Upper lobe of left lung (tissue), 4 donors: Measurements from ENCODE around the gene NVL.
A peak's percentile ranks its signal among the peaks of the same experiment; 100 is the strongest.

Experiments used
- CTCF ChIP-seq, 6 experiments: fragments of 450-650 bp in 4 of 6; fragments of 200-600 bp in 2 of 6; sonication (generic) in 2 of 6; IDR thresholded peaks; one replicate each; pipeline ENCODE4 v1.5.1; 2016 to 2019; ENCODE audit warnings: antibody characterized with exemption in 6 of 6
- POLR2A ChIP-seq, 4 donors: fragments of 450-650 bp; IDR thresholded peaks; one replicate each; pipeline ENCODE4 v1.5.1; 2016 to 2017; ENCODE audit warnings: antibody characterized with exemption in 4 of 4, mild to moderate bottlenecking in 2 of 4
- POLR2AphosphoS5 ChIP-seq, 2 donors: sonication (generic); formaldehyde crosslinking; IDR thresholded peaks; one replicate each; pipeline ENCODE4 v1.5.1; 2017; ENCODE audit warnings: antibody characterized with exemption in 2 of 2

- TF ChIP-seq CTCF (IDR thresholded peaks at IDR 0.05) (peak; percentile 43 to 82 (median 70)), POLR2AphosphoS5 (IDR thresholded peaks at IDR 0.05) (no peak), POLR2A (IDR thresholded peaks at IDR 0.05) (no peak)
These were observed 3.4 kb upstream of the NVL start for GRCh38 chr1:224333309-224333926.
